SK-N-SH treated with all-trans-retinoic acid at 6 μM for 48 hours (cell line): ENCODE data around the gene UNC80.

Experiments
- ATAC-seq: fragments of 200-7000 bp; cut with Tn5 transposase; 3 replicates; pipeline ENCODE4 v1.9.1; 2020; ENCODE audit warnings: mild to moderate bottlenecking, moderate library complexity
- ARNTL ChIP-seq: fragments of 450-650 bp; formaldehyde crosslinking; IDR thresholded peaks from 2 replicates; pipeline ENCODE4 v1.5.0; 2020; ENCODE audit warnings: low read depth, mild to moderate bottlenecking, moderate library complexity, borderline replicate concordance
- CSDC2 ChIP-seq: fragments of 250-450 bp; sonication (Bioruptor Pico); IDR thresholded peaks from 2 replicates; pipeline ENCODE4 v1.5.0; 2020; ENCODE audit warnings: mild to moderate bottlenecking, moderate library complexity
- CSRNP3 ChIP-seq: fragments of 250-450 bp; sonication (Bioruptor Pico); IDR thresholded peaks from 2 replicates; pipeline ENCODE4 v1.5.1; 2021; ENCODE audit warnings: mild to moderate bottlenecking, moderate library complexity
- ESRRG ChIP-seq: fragments of 250-450 bp; sonication (Bioruptor Pico); IDR thresholded peaks from 2 replicates; pipeline ENCODE4 v1.6.1; 2021; ENCODE audit warnings: mild to moderate bottlenecking
- GLIS3 ChIP-seq: fragments of 250-450 bp; sonication (Bioruptor Pico); IDR thresholded peaks from 2 replicates; pipeline ENCODE4 v1.5.0; 2020; ENCODE audit warnings: mild to moderate bottlenecking, moderate library complexity
- ISL1 ChIP-seq: fragments of 250-450 bp; sonication (Bioruptor Pico); IDR thresholded peaks from 2 replicates; pipeline ENCODE4 v2.1.2; 2022; ENCODE audit warnings: mild to moderate bottlenecking, moderate library complexity
- OSR1 ChIP-seq: fragments of 250-450 bp; sonication (Bioruptor Pico); IDR thresholded peaks from 2 replicates; pipeline ENCODE4 v1.8.0; 2022; ENCODE audit warnings: moderate library complexity, mild to moderate bottlenecking, inconsistent platforms
- PATZ1 ChIP-seq: fragments of 250-450 bp; sonication (Bioruptor Pico); IDR thresholded peaks from 2 replicates; pipeline ENCODE4 v1.8.0; 2020; ENCODE audit warnings: mild to moderate bottlenecking, moderate library complexity, borderline replicate concordance
- POU6F1 ChIP-seq: fragments of 250-450 bp; sonication (Bioruptor Pico); IDR thresholded peaks from 2 replicates; pipeline ENCODE4 v1.8.0; 2021; ENCODE audit warnings: low read depth, mild to moderate bottlenecking, moderate library complexity, borderline replicate concordance
- PPARA ChIP-seq: fragments of 250-450 bp; sonication (Bioruptor Pico); IDR thresholded peaks from 2 replicates; pipeline ENCODE4 v1.5.0; 2020; ENCODE audit warnings: mild to moderate bottlenecking, borderline replicate concordance
- RARB ChIP-seq: fragments of 250-450 bp; sonication (Bioruptor Pico); IDR thresholded peaks from 2 replicates; pipeline ENCODE4 v1.8.0; 2021; ENCODE audit warnings: mild to moderate bottlenecking, moderate library complexity
- SNAI2 ChIP-seq: fragments of 250-450 bp; sonication (Bioruptor Pico); IDR thresholded peaks from 2 replicates; pipeline ENCODE4 v1.5.0; 2020; ENCODE audit warnings: mild to moderate bottlenecking, moderate library complexity
- TCF4 ChIP-seq: fragments of 250-450 bp; sonication (Bioruptor Pico); IDR thresholded peaks from 2 replicates; pipeline ENCODE4 v1.8.0; 2021; ENCODE audit warnings: mild to moderate bottlenecking, moderate library complexity, borderline replicate concordance
- TOX ChIP-seq: fragments of 250-450 bp; sonication (Bioruptor Pico); IDR thresholded peaks from 2 replicates; pipeline ENCODE4 v1.8.0; 2021; ENCODE audit warnings: mild to moderate bottlenecking, moderate library complexity, borderline replicate concordance
- TSHZ2 ChIP-seq: fragments of 250-450 bp; sonication (Bioruptor Pico); IDR thresholded peaks from 2 replicates; pipeline ENCODE4 v1.5.0; 2020; ENCODE audit warnings: mild to moderate bottlenecking, moderate library complexity
- ZC3H10 ChIP-seq: fragments of 250-450 bp; sonication (Bioruptor Pico); IDR thresholded peaks from 2 replicates; pipeline ENCODE4 v1.5.1; 2021; ENCODE audit warnings: mild to moderate bottlenecking, moderate library complexity
- ZFP3 ChIP-seq: fragments of 250-450 bp; sonication (Bioruptor Pico); IDR thresholded peaks from 2 replicates; pipeline ENCODE4 v1.5.0; 2020; ENCODE audit warnings: mild to moderate bottlenecking, moderate library complexity
- ZFP30 ChIP-seq: fragments of 450-650 bp; formaldehyde crosslinking; IDR thresholded peaks from 2 replicates; pipeline ENCODE4 v1.5.0; 2022; ENCODE audit warnings: mild to moderate bottlenecking, moderate library complexity
- ZNF565 ChIP-seq: fragments of 450-650 bp; formaldehyde crosslinking; conservative IDR thresholded peaks from 2 replicates; pipeline ENCODE4 v1.5.0; 2020; ENCODE audit warnings: low read depth, mild to moderate bottlenecking, moderate library complexity
- ZNF70 ChIP-seq: fragments of 450-650 bp; formaldehyde crosslinking; IDR thresholded peaks from 2 replicates; pipeline ENCODE4 v1.5.0; 2020; ENCODE audit warnings: mild to moderate bottlenecking, moderate library complexity
- ZNF8 ChIP-seq: fragments of 450-650 bp; formaldehyde crosslinking; IDR thresholded peaks from 2 replicates; pipeline ENCODE4 v1.5.0; 2020; ENCODE audit warnings: mild to moderate bottlenecking, moderate library complexity

Gene UNC80

GRCh38 chr2:210004881-210005280 lies 233.2 kb downstream of the UNC80 start (continued):
- no peak for TF ChIP-seq CSRNP3 (CRISPR knock-in tag)
- TF ChIP-seq ZFP3 (CRISPR knock-in tag), result no peak
- no peak for TF ChIP-seq ZFP30
- no peak for TF ChIP-seq ESRRG
- no peak for TF ChIP-seq TOX (CRISPR knock-in tag)
- no peak for TF ChIP-seq PPARA (CRISPR knock-in tag)
- no peak for TF ChIP-seq ZNF70 (CRISPR knock-in tag)

GRCh38 chr2:210007895-210008294 lies 236.3 kb downstream of the UNC80 start:
- TF ChIP-seq ZFP30 (no peak), ZNF565 (CRISPR knock-in tag) (no peak), CSRNP3 (CRISPR knock-in tag) (no peak), ZC3H10 (no peak), TOX (CRISPR knock-in tag) (no peak), ESRRG (no peak), ISL1 (no peak), ZFP3 (CRISPR knock-in tag) (no peak), ZNF8 (CRISPR knock-in tag) (no peak), TSHZ2 (no peak), ARNTL (CRISPR knock-in tag) (no peak)
- ATAC-seq, result no peak

- ATAC-seq, result no peak
- TF ChIP-seq OSR1 (CRISPR knock-in tag) (no peak), PATZ1 (CRISPR knock-in tag) (no peak), TCF4 (CRISPR knock-in tag) (no peak), ZC3H10 (no peak), SNAI2 (CRISPR knock-in tag) (no peak), CSDC2 (no peak), CSRNP3 (CRISPR knock-in tag) (no peak), ISL1 (no peak), ZFP30 (no peak), GLIS3 (CRISPR knock-in tag) (no peak), ZNF565 (CRISPR knock-in tag) (no peak), POU6F1 (no peak), RARB (no peak), TOX (CRISPR knock-in tag) (no peak), PPARA (CRISPR knock-in tag) (no peak)
Observed at GRCh38 chr2:210009126-210009525, 237.5 kb downstream of the UNC80 start.
